ENCODE results near the gene TBC1D20. TPM values are rescaled to one million over a fixed set of nuclear protein-coding genes. Genes with fewer than 3 reads are reported as not detected.

TBC1D20 gene
- total and polyA plus RNA-seq, 2 experiments from 2014 or later, result 31.3 to 40.0 TPM

DNA sequence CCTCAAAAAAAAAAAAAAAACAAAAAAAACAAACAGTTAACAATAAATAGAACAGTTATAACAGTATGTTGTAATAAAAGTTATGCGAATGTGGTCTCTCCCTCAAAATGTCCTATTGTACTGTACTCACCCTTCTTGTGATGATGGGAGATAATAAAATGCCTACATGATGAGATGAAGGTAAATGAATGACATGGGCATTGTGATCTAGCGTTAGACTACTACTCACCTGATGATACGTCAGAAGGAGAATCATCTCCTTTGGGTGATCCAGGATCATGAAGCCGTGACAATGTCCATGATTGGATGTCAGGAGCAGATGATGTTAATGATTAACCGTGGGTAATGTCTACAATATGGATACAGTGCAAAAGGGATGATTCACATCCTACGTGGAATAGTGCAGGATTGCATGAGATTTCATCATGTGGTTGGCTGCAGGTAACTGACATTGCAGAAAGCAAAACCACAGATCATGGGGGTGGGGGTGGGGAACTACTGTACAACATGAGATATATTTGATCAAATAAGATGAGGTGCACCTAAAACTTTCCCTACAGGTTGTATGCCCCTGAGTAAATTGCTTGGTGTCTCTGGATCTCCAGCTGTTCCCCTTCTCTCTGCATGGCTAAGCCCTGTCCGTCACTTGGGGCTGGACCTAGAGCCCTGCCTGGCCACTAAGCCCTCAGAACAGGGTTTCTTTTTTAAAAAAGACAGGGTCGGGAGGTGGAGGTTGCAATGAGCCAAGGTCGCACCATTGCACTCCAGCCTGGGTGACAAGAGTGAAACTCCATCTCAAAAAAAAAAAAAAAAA, 60.4 kb downstream of the TBC1D20 start:
- Histone ChIP-seq H3K27ac (no peak overlapping the region), H3K27me3 (no peaks in the 10 kb centered on the region), H3K9me3 (ENCODE audit: low read depth) (no peaks in the 10 kb centered on the region), H3K4me3 (no peak overlapping the region), H3K4me1 (ENCODE audit: low read depth) (no peaks in the 10 kb centered on the region), H3K36me3 (no peaks in the 10 kb centered on the region)
- TF ChIP-seq, protein P1, sequence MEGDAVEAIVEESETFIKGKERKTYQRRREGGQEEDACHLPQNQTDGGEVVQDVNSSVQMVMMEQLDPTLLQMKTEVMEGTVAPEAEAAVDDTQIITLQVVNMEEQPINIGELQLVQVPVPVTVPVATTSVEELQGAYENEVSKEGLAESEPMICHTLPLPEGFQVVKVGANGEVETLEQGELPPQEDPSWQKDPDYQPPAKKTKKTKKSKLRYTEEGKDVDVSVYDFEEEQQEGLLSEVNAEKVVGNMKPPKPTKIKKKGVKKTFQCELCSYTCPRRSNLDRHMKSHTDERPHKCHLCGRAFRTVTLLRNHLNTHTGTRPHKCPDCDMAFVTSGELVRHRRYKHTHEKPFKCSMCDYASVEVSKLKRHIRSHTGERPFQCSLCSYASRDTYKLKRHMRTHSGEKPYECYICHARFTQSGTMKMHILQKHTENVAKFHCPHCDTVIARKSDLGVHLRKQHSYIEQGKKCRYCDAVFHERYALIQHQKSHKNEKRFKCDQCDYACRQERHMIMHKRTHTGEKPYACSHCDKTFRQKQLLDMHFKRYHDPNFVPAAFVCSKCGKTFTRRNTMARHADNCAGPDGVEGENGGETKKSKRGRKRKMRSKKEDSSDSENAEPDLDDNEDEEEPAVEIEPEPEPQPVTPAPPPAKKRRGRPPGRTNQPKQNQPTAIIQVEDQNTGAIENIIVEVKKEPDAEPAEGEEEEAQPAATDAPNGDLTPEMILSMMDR (IDR thresholded peaks at IDR 0.05; ENCODE audit: low read depth, low read length), result no peak
- peak in 1 of 2 donors; percentile 51 for DNase-seq (ENCODE audit: low read depth in 1 of 2, low spot score in 1 of 2)

- H3K27me3 ChIP-seq, result no peaks in the 10 kb centered on the region
- no peak overlapping the region for H3K4me3 ChIP-seq
- no peak for DNase-seq (ENCODE audit: low read depth in 1 of 2, low spot score in 1 of 2)
- H3K4me1 ChIP-seq (ENCODE audit: low read depth), result no peaks in the 10 kb centered on the region
- no peak overlapping the region for H3K27ac ChIP-seq
- no peaks in the 10 kb centered on the region for H3K36me3 ChIP-seq
- TF ChIP-seq, protein P1 (IDR thresholded peaks at IDR 0.05; ENCODE audit: low read depth, low read length), result no peak
- H3K9me3 ChIP-seq (ENCODE audit: low read depth), result no peaks in the 10 kb centered on the region
These were observed 61.7 kb downstream of the TBC1D20 start for GRCh38 chr20:400454-401275.

GRCh38 chr20:400128-400453, 62.2 kb downstream of the TBC1D20 start:
- no peak overlapping the region for H3K27ac ChIP-seq
- no peak for DNase-seq (ENCODE audit: low read depth in 1 of 2, low spot score in 1 of 2)
- TF ChIP-seq, protein P1 (IDR thresholded peaks at IDR 0.05; ENCODE audit: low read depth, low read length), result no peak
- no peak overlapping the region for H3K4me3 ChIP-seq
- H3K9me3 ChIP-seq (ENCODE audit: low read depth), result no peaks in the 10 kb centered on the region
- no peaks in the 10 kb centered on the region for H3K36me3 ChIP-seq
- H3K4me1 ChIP-seq (ENCODE audit: low read depth), result no peaks in the 10 kb centered on the region
- no peaks in the 10 kb centered on the region for H3K27me3 ChIP-seq

DNA sequence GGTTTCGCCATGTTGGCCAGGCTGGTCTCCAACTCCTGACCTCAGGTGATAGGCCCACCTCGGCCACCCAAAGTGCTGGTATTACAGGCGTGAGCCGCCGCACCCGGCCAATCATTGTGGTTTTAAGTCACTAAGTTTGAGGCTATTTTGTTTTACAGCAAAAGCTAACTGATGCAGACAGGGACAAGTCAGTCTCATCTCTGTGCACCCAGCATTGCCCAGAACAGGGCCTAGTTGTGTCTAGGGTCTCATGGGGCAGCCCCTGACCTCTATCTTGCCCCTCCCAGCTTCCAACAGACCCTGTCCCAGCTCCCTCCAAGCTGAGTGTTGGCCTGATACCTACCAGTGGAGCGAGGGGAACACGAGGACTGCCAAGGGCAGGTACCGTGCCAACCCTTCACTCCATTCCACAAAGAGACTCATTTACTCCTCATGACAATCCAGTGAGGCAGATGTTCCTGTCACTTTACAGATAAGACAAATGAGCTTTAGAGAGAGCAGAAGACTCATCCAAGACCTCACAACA, 63.1 kb downstream of the TBC1D20 start:
- Histone ChIP-seq H3K4me1 (ENCODE audit: low read depth) (no peaks in the 10 kb centered on the region), H3K36me3 (no peaks in the 10 kb centered on the region), H3K9me3 (ENCODE audit: low read depth) (no peaks in the 10 kb centered on the region), H3K27ac (no peak overlapping the region), H3K27me3 (no peaks in the 10 kb centered on the region), H3K4me3 (no peak overlapping the region)
- TF ChIP-seq, protein P1 (IDR thresholded peaks at IDR 0.05; ENCODE audit: low read depth, low read length), result no peak
- DNase-seq (ENCODE audit: low read depth in 1 of 2, low spot score in 1 of 2), result no peak

DNA sequence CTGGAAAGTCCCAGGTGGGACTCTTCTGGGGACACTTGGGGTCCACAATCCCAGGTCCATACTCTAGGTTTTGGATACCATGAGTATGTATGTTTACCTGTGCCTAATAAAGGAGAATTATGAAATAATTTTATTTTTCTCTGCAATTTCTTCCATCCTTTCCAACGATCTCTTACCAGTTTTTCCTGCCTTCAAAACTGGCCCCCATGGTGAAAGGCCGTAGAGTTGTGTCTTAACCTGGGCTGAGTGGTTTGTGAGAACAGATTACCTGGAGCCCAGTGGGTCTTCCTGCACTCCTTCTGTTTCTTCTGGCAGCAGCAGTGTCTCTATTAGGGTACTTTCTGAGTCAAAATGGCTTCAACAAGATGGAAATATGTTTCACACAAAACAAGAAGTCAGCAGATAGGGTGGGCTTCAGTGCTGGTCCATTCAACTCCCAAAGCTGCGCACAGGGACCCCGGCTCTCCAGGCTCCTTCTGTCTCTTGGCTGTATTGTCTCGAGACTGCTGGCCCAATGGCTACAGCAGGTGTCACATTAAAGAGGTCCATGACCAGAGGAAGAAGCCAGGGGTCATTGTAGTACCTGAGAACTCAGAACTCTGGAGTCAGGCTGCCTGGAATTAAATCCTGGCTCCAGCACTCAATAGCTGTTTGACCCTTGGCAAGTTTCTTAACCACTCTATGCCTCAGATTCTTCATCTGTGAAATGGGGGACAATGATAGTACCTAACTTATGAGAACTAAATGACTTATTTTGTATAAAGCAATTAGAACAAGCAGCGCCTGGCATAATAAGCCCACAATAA, 64.7 kb downstream of the TBC1D20 start:
- DNase-seq (ENCODE audit: low read depth in 1 of 2, low spot score in 1 of 2), result no peak
- Histone ChIP-seq H3K27ac (no peak overlapping the region), H3K27me3 (no peaks in the 10 kb centered on the region), H3K36me3 (no peaks in the 10 kb centered on the region), H3K4me1 (ENCODE audit: low read depth) (no peaks in the 10 kb centered on the region), H3K9me3 (ENCODE audit: low read depth) (no peaks in the 10 kb centered on the region), H3K4me3 (no peak overlapping the region)
- TF ChIP-seq, protein P1 (IDR thresholded peaks at IDR 0.05; ENCODE audit: low read depth, low read length), result no peak
